ENCODE data around the gene CNIH3.

The CNIH3 gene

DNA sequence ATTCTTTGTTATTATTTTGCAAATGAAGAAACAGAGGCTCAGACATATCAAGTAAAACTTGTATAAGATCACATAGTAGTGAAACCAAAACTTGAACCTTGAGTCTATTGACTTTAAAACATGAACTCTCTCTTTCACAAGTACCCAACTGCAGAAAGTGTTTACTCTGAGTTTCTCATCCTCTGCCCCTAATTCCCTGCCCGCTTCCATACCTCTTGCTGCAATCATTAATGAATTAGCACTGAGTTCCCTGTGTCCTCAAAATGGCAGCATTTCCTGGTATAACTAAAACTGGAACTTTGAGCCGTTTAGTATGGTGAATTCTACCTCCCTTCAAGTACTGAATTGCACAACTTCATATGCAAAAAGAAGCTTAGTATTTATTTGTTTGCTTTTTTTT, 165.7 kb downstream of the CNIH3 start:
- TF ChIP-seq POU6F1 (CRISPR knock-in tag; IDR thresholded peaks at IDR 0.05; ENCODE audit: borderline replicate concordance, low read depth) (no peak), ISL1 (CRISPR knock-in tag; IDR thresholded peaks at IDR 0.05) (no peak), CSDC2 (CRISPR knock-in tag; IDR thresholded peaks at IDR 0.05) (no peak), OSR1 (CRISPR knock-in tag; IDR thresholded peaks at IDR 0.05) (no peak), SNAI2 (CRISPR knock-in tag; IDR thresholded peaks at IDR 0.05) (no peak), ZFP3 (CRISPR knock-in tag; IDR thresholded peaks at IDR 0.05) (no peak), BACH2 (CRISPR knock-in tag; IDR thresholded peaks at IDR 0.05; ENCODE audit: borderline replicate concordance) (no peak), ZFP30 (CRISPR knock-in tag; IDR thresholded peaks at IDR 0.05) (no peak), CSRNP3 (CRISPR knock-in tag; IDR thresholded peaks at IDR 0.05) (no peak), ZNF565 (CRISPR knock-in tag; conservative IDR thresholded peaks at IDR 0.05; ENCODE audit: low read depth) (no peak), ESRRG (CRISPR knock-in tag; IDR thresholded peaks at IDR 0.05) (no peak), RARB (CRISPR knock-in tag; IDR thresholded peaks at IDR 0.05) (no peak), GLIS3 (CRISPR knock-in tag; IDR thresholded peaks at IDR 0.05) (no peak), ZNF70 (CRISPR knock-in tag; IDR thresholded peaks at IDR 0.05) (no peak), ARNTL (CRISPR knock-in tag; IDR thresholded peaks at IDR 0.05; ENCODE audit: borderline replicate concordance, low read depth) (no peak)
- TF ChIP-seq, protein P1, sequence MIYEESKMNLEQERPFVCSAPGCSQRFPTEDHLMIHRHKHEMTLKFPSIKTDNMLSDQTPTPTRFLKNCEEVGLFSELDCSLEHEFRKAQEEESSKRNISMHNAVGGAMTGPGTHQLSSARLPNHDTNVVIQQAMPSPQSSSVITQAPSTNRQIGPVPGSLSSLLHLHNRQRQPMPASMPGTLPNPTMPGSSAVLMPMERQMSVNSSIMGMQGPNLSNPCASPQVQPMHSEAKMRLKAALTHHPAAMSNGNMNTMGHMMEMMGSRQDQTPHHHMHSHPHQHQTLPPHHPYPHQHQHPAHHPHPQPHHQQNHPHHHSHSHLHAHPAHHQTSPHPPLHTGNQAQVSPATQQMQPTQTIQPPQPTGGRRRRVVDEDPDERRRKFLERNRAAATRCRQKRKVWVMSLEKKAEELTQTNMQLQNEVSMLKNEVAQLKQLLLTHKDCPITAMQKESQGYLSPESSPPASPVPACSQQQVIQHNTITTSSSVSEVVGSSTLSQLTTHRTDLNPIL (CRISPR knock-in tag; IDR thresholded peaks at IDR 0.05; ENCODE audit: low read depth) = no peak
- ATAC-seq = no peak

DNA sequence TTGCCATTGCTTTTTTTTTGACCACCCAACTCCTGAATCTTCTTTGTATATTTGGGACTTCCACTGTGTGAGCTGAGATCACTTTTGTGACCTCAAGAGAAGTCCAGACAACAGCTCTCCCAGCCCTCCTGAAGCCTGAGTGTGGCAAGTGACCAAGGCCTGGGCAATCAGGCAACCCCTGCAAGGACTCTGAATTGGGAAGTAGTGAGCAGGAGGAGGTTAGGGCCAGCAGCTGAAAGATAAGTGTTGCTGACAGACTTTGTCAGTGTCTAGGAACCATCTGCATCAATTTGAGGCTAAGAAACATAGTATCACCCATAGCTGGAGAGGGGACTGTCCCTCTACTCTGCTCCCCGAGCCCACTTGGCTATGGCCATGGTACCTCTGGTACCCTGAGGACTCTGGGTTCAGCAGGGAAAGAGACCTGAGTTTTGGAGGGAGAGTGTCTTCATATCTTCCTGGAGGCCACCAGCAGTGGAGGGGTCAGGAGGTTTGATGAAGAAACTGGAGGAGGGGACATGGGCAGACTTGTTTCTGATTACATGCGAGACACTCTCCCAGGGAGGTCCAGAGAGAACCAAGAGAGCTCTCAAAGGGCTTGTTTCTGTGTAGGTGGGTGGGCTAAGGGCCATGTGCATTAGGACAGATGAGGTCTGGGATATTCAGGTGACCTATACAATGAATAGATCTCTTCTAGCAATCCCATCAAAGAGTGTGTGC, 166.3 kb downstream of the CNIH3 start:
- TF ChIP-seq RARB (CRISPR knock-in tag; IDR thresholded peaks at IDR 0.05) = no peak
- no peak for TF ChIP-seq TSHZ2 (CRISPR knock-in tag; IDR thresholded peaks at IDR 0.05)
- TF ChIP-seq, protein P1 (CRISPR knock-in tag; IDR thresholded peaks at IDR 0.05; ENCODE audit: low read depth) = no peak
- no peak for TF ChIP-seq TCF4 (CRISPR knock-in tag; IDR thresholded peaks at IDR 0.05; ENCODE audit: borderline replicate concordance)
- no peak for TF ChIP-seq ZFP3 (CRISPR knock-in tag; IDR thresholded peaks at IDR 0.05)
- no peak for TF ChIP-seq ARNTL (CRISPR knock-in tag; IDR thresholded peaks at IDR 0.05; ENCODE audit: borderline replicate concordance, low read depth)
- TF ChIP-seq ZNF70 (CRISPR knock-in tag; IDR thresholded peaks at IDR 0.05) = no peak
- TF ChIP-seq ESRRG (CRISPR knock-in tag; IDR thresholded peaks at IDR 0.05) = no peak
- no peak for TF ChIP-seq ZC3H10 (CRISPR knock-in tag; IDR thresholded peaks at IDR 0.05)
- TF ChIP-seq CSDC2 (CRISPR knock-in tag; IDR thresholded peaks at IDR 0.05) = no peak
- no peak for TF ChIP-seq SNAI2 (CRISPR knock-in tag; IDR thresholded peaks at IDR 0.05)
- TF ChIP-seq, protein P2, sequence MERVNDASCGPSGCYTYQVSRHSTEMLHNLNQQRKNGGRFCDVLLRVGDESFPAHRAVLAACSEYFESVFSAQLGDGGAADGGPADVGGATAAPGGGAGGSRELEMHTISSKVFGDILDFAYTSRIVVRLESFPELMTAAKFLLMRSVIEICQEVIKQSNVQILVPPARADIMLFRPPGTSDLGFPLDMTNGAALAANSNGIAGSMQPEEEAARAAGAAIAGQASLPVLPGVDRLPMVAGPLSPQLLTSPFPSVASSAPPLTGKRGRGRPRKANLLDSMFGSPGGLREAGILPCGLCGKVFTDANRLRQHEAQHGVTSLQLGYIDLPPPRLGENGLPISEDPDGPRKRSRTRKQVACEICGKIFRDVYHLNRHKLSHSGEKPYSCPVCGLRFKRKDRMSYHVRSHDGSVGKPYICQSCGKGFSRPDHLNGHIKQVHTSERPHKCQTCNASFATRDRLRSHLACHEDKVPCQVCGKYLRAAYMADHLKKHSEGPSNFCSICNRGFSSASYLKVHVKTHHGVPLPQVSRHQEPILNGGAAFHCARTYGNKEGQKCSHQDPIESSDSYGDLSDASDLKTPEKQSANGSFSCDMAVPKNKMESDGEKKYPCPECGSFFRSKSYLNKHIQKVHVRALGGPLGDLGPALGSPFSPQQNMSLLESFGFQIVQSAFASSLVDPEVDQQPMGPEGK (CRISPR knock-in tag; IDR thresholded peaks at IDR 0.05; ENCODE audit: borderline replicate concordance) = no peak
- no peak for TF ChIP-seq ZFP30 (CRISPR knock-in tag; IDR thresholded peaks at IDR 0.05)
- TF ChIP-seq TOX (CRISPR knock-in tag; IDR thresholded peaks at IDR 0.05; ENCODE audit: borderline replicate concordance) = no peak
- TF ChIP-seq CSRNP3 (CRISPR knock-in tag; IDR thresholded peaks at IDR 0.05) = no peak
- no peak for TF ChIP-seq ZNF565 (CRISPR knock-in tag; conservative IDR thresholded peaks at IDR 0.05; ENCODE audit: low read depth)
- TF ChIP-seq ZNF8 (CRISPR knock-in tag; IDR thresholded peaks at IDR 0.05) = no peak
- no peak for TF ChIP-seq POU6F1 (CRISPR knock-in tag; IDR thresholded peaks at IDR 0.05; ENCODE audit: borderline replicate concordance, low read depth)
- no peak for TF ChIP-seq GLIS3 (CRISPR knock-in tag; IDR thresholded peaks at IDR 0.05)
- ATAC-seq = no peak

Measured in SK-N-SH treated with all-trans-retinoic acid at 6 μM for 48 hours (cell line).